Measurements from ENCODE around the gene ANKS6. TPM values are rescaled to one million over a fixed set of nuclear protein-coding genes. Genes with fewer than 3 reads are reported as not detected.

Gene ANKS6
- total RNA-seq, 1 experiment from 2014 or later = 46.3 TPM

- H3K27ac ChIP-seq (ENCODE audit: insufficient read length, low read depth, low read length) = no peak overlapping the region
- no peaks in the 10 kb centered on the region; the same call in 1 of the 2 replicates for H3K27me3 Mint-ChIP-seq (ENCODE audit: low read depth)
- H3K27me3 ChIP-seq (ENCODE audit: insufficient read depth, low read length) = no peaks in the 10 kb centered on the region
- no peak overlapping the region for H3T11ph ChIP-seq (ENCODE audit: low read length)
- no peaks in the 10 kb centered on the region for H3K4me1 ChIP-seq (ENCODE audit: insufficient read depth, low read length)
- no peaks in the 10 kb centered on the region for H3K79me1 ChIP-seq (ENCODE audit: insufficient read depth, low read depth, low read length, poor library complexity, severe bottlenecking)
- H3K56ac ChIP-seq (ENCODE audit: insufficient read length, low read depth, low read length) = no peak overlapping the region
- no peak for DNase-seq
- no peak overlapping the region for H2BK15ac ChIP-seq (ENCODE audit: low read depth, low read length)
- TF ChIP-seq, protein P1, sequence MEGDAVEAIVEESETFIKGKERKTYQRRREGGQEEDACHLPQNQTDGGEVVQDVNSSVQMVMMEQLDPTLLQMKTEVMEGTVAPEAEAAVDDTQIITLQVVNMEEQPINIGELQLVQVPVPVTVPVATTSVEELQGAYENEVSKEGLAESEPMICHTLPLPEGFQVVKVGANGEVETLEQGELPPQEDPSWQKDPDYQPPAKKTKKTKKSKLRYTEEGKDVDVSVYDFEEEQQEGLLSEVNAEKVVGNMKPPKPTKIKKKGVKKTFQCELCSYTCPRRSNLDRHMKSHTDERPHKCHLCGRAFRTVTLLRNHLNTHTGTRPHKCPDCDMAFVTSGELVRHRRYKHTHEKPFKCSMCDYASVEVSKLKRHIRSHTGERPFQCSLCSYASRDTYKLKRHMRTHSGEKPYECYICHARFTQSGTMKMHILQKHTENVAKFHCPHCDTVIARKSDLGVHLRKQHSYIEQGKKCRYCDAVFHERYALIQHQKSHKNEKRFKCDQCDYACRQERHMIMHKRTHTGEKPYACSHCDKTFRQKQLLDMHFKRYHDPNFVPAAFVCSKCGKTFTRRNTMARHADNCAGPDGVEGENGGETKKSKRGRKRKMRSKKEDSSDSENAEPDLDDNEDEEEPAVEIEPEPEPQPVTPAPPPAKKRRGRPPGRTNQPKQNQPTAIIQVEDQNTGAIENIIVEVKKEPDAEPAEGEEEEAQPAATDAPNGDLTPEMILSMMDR (conservative IDR thresholded peaks at IDR 0.05) = no peak
- no peak overlapping the region for H2BK20ac ChIP-seq (ENCODE audit: low read depth, low read length, poor library complexity, severe bottlenecking)
- H3K4ac ChIP-seq (ENCODE audit: low read depth, low read length) = no peak overlapping the region
- H3K4me1 Mint-ChIP-seq = no peaks in the 10 kb centered on the region
- no peak overlapping the region for H3K14ac ChIP-seq (ENCODE audit: insufficient read depth, low read length)
- H3K27ac Mint-ChIP-seq = peak overlapping the region in 1 of 3 experiments; percentile 25; a peak in 3 of 7 replicates
- peaks cover 20 to 65% (median 48%) of the 10 kb centered on the region in 3 experiments; a peak in 6 of 7 replicates for H3K36me3 Mint-ChIP-seq (ENCODE audit: insufficient read depth in 1 of 3, low read depth in 3 of 3)
- H3K4me2 ChIP-seq (ENCODE audit: insufficient read depth, insufficient read length, low read length) = no peak overlapping the region
- no peak overlapping the region for H4K5ac ChIP-seq (ENCODE audit: insufficient read length, low read depth, low read length)
- H3K4me3 Mint-ChIP-seq = no peak overlapping the region
- no peaks in the 10 kb centered on the region for H3K9me3 Mint-ChIP-seq
- H4K20me1 ChIP-seq (ENCODE audit: control insufficient read depth, insufficient read depth, insufficient read length) = no peaks in the 10 kb centered on the region
- no peak overlapping the region for H3K9ac ChIP-seq (ENCODE audit: extremely low read depth, insufficient read length, low read length)
- H3K18ac ChIP-seq (ENCODE audit: insufficient read length, low read depth, low read length) = no peak overlapping the region
- no peak overlapping the region for H2BK12ac ChIP-seq (ENCODE audit: insufficient read length, low read depth, low read length)
- no peaks in the 10 kb centered on the region for H3K23me2 ChIP-seq (ENCODE audit: insufficient read length, low read depth, low read length, poor library complexity, severe bottlenecking)
- H4K8ac ChIP-seq (replicated peaks; ENCODE audit: insufficient read length, low read depth, low read length) = no peak overlapping the region
- H2AK5ac ChIP-seq (ENCODE audit: insufficient read length, low read length) = no peak overlapping the region
- H2BK5ac ChIP-seq (ENCODE audit: insufficient read length, low read length) = no peak overlapping the region
- no peak overlapping the region for H4K91ac ChIP-seq (ENCODE audit: insufficient read length, low read depth, low read length)
- no peak overlapping the region for H3K23ac ChIP-seq (ENCODE audit: insufficient read length, low read depth, low read length)
- WGBS (ENCODE audit: extremely low coverage, insufficient read length, low lambda C conversion rate) = no CpG with 5 or more reads among the region's 5 CpGs
- H2BK120ac ChIP-seq (ENCODE audit: low read depth, low read length, poor library complexity, severe bottlenecking) = no peak overlapping the region
- no peaks in the 10 kb centered on the region for H3K9me3 ChIP-seq (ENCODE audit: control insufficient read depth, low read depth, low read length)
- no peak overlapping the region for H2AFZ ChIP-seq (ENCODE audit: low read length)
- no peaks in the 10 kb centered on the region for H3K79me2 ChIP-seq (ENCODE audit: insufficient read depth, low read length)
Measured at GRCh38 chr9:98747476-98747875, 48.9 kb downstream of the ANKS6 start.
